Upper lobe of left lung (tissue), 6 donors: ENCODE results near the gene LACTBL1. TPM values are rescaled to one million over a fixed set of nuclear protein-coding genes. Genes with fewer than 3 reads are reported as not detected.
A peak's percentile ranks its signal among the peaks of the same experiment; 100 is the strongest.

Experiments
- ATAC-seq, 2 donors: fragments of 200-7000 bp; cut with Tn5 transposase; one replicate each; pipeline ENCODE4 v1.9.1; 2022; ENCODE audit warnings: mild to moderate bottlenecking in 2 of 2, moderate library complexity in 2 of 2; ENCODE audit not compliant: low FRiP score in 2 of 2
- DNase-seq, 2 donors: peaks; one replicate each; pipeline ENCODE4 v3.0.0-alpha.2; 2019 to 2020
- H3K27ac ChIP-seq, 4 donors: fragments of 200-600 bp; sonication (generic); one replicate each; pipeline ENCODE4 v1.5.1; 2016 to 2019
- H3K27me3 ChIP-seq, 4 donors: fragments of 200-600 bp; sonication (generic); one replicate each; pipeline ENCODE4 v1.5.1; 2017 to 2019
- H3K36me3 ChIP-seq, 4 donors: fragments of 200-600 bp; sonication (generic); one replicate each; pipeline ENCODE4 v1.5.1; 2016 to 2019
- H3K4me1 ChIP-seq, 4 donors: fragments of 200-600 bp; sonication (generic); one replicate each; pipeline ENCODE4 v1.5.1; 2018 to 2019
- H3K4me3 ChIP-seq, 4 donors: fragments of 200-600 bp; sonication (generic); one replicate each; pipeline ENCODE4 v1.5.1; 2017 to 2019; ENCODE audit warnings: mild to moderate bottlenecking in 2 of 4, moderate library complexity in 1 of 4
- H3K9me3 ChIP-seq, 4 donors: fragments of 200-600 bp; sonication (generic); one replicate each; pipeline ENCODE4 v1.5.1; 2018 to 2019
- EP300 ChIP-seq, 4 donors: sonication (generic); formaldehyde crosslinking; IDR thresholded peaks; one replicate each; pipeline ENCODE4 v1.5.1; 2017; ENCODE audit warnings: antibody characterized with exemption in 4 of 4, control low read depth in 2 of 4
- POLR2A ChIP-seq, 4 donors: fragments of 450-650 bp; IDR thresholded peaks; one replicate each; pipeline ENCODE4 v1.5.1; 2016 to 2017; ENCODE audit warnings: antibody characterized with exemption in 4 of 4, mild to moderate bottlenecking in 2 of 4
- POLR2AphosphoS5 ChIP-seq, 2 donors: sonication (generic); formaldehyde crosslinking; IDR thresholded peaks; one replicate each; pipeline ENCODE4 v1.5.1; 2017; ENCODE audit warnings: antibody characterized with exemption in 2 of 2
- WGBS, 2 donors: methylation state at CpG; one replicate each; pipeline ENCODE4 v1.1.5; 2017 to 2018; 5-methylcytosine and 5-hydroxymethylcytosine counted together
- total RNA-seq, 6 donors: library from RNA; depleted of rRNA in 4 of 6; stranded (reverse); fragments of >200 nt in 4 of 6; gene quantifications; one replicate each; pipeline versions ENCODE4 v1.1.0 to v1.2.1, GENCODE V29; 2016 to 2021
- TF ChIP-seq, protein P1 (sequence below), 6 experiments: fragments of 450-650 bp in 4 of 6; fragments of 200-600 bp in 2 of 6; sonication (generic) in 2 of 6; IDR thresholded peaks; one replicate each; pipeline ENCODE4 v1.5.1; 2016 to 2019; ENCODE audit warnings: antibody characterized with exemption in 6 of 6
- donor health status: DM: no; HTN: no; CAD: no; lungs with moderate emphysema.
- donor health status: DM: no; HTN: yes; CAD: no; lungs with severe emphysema.

The LACTBL1 gene
- total RNA-seq, 6 donors from 2014 or later, result not detected

GRCh38 chr1:22918644-22919043 lies 54.0 kb downstream of the LACTBL1 start:
- Histone ChIP-seq H3K36me3 (no peaks in the 10 kb centered on the region), H3K4me1 (no peaks in the 10 kb centered on the region), H3K27ac (no peak overlapping the region), H3K27me3 (no peaks in the 10 kb centered on the region), H3K4me3 (no peak overlapping the region), H3K9me3 (no peaks in the 10 kb centered on the region)
- WGBS, 2 donors, result 60 to 87% methylated on average over 4 of the region's 4 CpGs
- ATAC-seq (no peak), DNase-seq (no peak)
- TF ChIP-seq POLR2AphosphoS5 (IDR thresholded peaks at IDR 0.05), result no peak
- TF ChIP-seq EP300 (IDR thresholded peaks at IDR 0.05), result no peak
- TF ChIP-seq, protein P1, sequence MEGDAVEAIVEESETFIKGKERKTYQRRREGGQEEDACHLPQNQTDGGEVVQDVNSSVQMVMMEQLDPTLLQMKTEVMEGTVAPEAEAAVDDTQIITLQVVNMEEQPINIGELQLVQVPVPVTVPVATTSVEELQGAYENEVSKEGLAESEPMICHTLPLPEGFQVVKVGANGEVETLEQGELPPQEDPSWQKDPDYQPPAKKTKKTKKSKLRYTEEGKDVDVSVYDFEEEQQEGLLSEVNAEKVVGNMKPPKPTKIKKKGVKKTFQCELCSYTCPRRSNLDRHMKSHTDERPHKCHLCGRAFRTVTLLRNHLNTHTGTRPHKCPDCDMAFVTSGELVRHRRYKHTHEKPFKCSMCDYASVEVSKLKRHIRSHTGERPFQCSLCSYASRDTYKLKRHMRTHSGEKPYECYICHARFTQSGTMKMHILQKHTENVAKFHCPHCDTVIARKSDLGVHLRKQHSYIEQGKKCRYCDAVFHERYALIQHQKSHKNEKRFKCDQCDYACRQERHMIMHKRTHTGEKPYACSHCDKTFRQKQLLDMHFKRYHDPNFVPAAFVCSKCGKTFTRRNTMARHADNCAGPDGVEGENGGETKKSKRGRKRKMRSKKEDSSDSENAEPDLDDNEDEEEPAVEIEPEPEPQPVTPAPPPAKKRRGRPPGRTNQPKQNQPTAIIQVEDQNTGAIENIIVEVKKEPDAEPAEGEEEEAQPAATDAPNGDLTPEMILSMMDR (IDR thresholded peaks at IDR 0.05), result no peak
- TF ChIP-seq POLR2A (IDR thresholded peaks at IDR 0.05), result no peak

- Histone ChIP-seq H3K9me3 (no peaks in the 10 kb centered on the region), H3K4me1 (no peaks in the 10 kb centered on the region), H3K36me3 (no peaks in the 10 kb centered on the region), H3K27ac (no peak overlapping the region), H3K27me3 (no peaks in the 10 kb centered on the region), H3K4me3 (no peak overlapping the region)
- no peak for TF ChIP-seq POLR2AphosphoS5 (IDR thresholded peaks at IDR 0.05)
- TF ChIP-seq POLR2A (IDR thresholded peaks at IDR 0.05), result no peak
- TF ChIP-seq, protein P1 (IDR thresholded peaks at IDR 0.05), result no peak
- TF ChIP-seq EP300 (IDR thresholded peaks at IDR 0.05), result no peak
- no peak for DNase-seq
- 91 to 100% methylated on average over 4 to 5 of the region's 5 CpGs for WGBS, 2 donors
- ATAC-seq, result no peak
Observed at GRCh38 chr1:22917989-22918388, 54.7 kb downstream of the LACTBL1 start.

DNA sequence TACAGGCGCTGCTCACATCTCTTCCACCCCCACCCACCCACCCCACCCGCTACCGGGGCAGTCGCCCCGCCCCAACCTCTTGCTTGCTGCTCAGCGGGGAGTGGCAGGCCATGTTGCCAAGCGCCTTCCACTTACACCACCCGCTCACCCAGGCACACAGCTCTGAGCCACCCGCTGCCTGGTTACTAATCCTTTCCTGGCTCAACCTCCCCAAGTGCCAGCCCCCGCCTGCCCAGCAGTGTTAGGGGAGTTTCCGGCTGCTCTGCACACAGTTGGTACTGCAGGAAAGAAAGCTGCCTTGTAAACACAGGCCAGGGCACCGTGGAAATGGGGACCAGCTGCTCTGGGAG lies 56.2 kb downstream of the LACTBL1 start:
- ATAC-seq, result no peak
- peak in 1 of 2 donors; percentile 59 for DNase-seq

GRCh38 chr1:22915816-22916470 lies 56.7 kb downstream of the LACTBL1 start:
- H3K4me1 ChIP-seq, result no peaks in the 10 kb centered on the region
- H3K27ac ChIP-seq, result no peak overlapping the region
- TF ChIP-seq POLR2A (IDR thresholded peaks at IDR 0.05) (no peak), POLR2AphosphoS5 (IDR thresholded peaks at IDR 0.05) (no peak), EP300 (IDR thresholded peaks at IDR 0.05) (no peak)
- TF ChIP-seq, protein P1 (IDR thresholded peaks at IDR 0.05), result no peak
- DNase-seq (peak in 1 of 2 donors; percentile 43), ATAC-seq (no peak)
- WGBS, 2 donors, result 55 to 59% methylated on average over 13 of the region's 15 CpGs
- H3K36me3 ChIP-seq, result no peaks in the 10 kb centered on the region
- no peaks in the 10 kb centered on the region for H3K27me3 ChIP-seq
- H3K9me3 ChIP-seq, result no peaks in the 10 kb centered on the region
- H3K4me3 ChIP-seq, result no peak overlapping the region

More for the DNA sequence above, 56.2 kb downstream of the LACTBL1 start:
- 30 to 51% methylated on average over 2 to 9 of the region's 12 CpGs for WGBS, 2 donors
- Histone ChIP-seq H3K4me3 (no peak overlapping the region), H3K27ac (no peak overlapping the region), H3K36me3 (no peaks in the 10 kb centered on the region), H3K4me1 (no peaks in the 10 kb centered on the region), H3K27me3 (no peaks in the 10 kb centered on the region), H3K9me3 (no peaks in the 10 kb centered on the region)
- TF ChIP-seq, protein P1 (IDR thresholded peaks at IDR 0.05), result no peak

DNA sequence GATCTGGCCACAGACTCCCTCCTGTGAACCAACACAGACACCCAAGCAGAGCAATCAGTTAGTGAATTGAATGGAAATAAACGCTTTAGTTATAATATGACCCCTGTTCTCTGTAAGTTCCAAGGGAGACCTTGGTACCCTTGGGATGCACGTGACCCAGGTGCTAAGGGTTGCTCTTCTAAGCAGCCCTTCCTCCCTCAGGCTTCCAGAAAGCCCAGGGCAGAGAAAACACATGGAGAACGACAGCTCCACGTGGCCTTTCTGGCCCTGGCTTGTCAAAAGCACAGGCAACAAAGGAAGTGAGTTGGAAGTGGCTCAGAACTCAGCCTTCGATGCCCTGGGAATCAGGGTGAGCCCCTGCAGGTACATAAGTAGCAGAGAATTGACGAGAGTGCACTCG lies 57.4 kb downstream of the LACTBL1 start:
- Histone ChIP-seq H3K4me1 (no peaks in the 10 kb centered on the region), H3K27ac (no peak overlapping the region), H3K9me3 (no peaks in the 10 kb centered on the region), H3K27me3 (no peaks in the 10 kb centered on the region), H3K4me3 (no peak overlapping the region), H3K36me3 (no peaks in the 10 kb centered on the region)
- 59 to 72% methylated on average over 6 to 7 of the region's 7 CpGs for WGBS, 2 donors
- no peak for DNase-seq
- TF ChIP-seq POLR2A (IDR thresholded peaks at IDR 0.05) (no peak), EP300 (IDR thresholded peaks at IDR 0.05) (no peak), POLR2AphosphoS5 (IDR thresholded peaks at IDR 0.05) (no peak)
- TF ChIP-seq, protein P1 (IDR thresholded peaks at IDR 0.05), result no peak
- no peak for ATAC-seq
